GM21423 (cell line): ENCODE results near the gene DTNBP1.
A peak's percentile ranks its signal among the peaks of the same experiment; 100 is the strongest.

ENCODE experiments used
- ATAC-seq: cut with Tn5 transposase; IDR thresholded peaks from one replicate; pipeline ENCODE4 v1.9.1; 2021; ENCODE audit warnings: mild to moderate bottlenecking, moderate library complexity; ENCODE audit not compliant: unreplicated experiment

DTNBP1 gene, protein sequence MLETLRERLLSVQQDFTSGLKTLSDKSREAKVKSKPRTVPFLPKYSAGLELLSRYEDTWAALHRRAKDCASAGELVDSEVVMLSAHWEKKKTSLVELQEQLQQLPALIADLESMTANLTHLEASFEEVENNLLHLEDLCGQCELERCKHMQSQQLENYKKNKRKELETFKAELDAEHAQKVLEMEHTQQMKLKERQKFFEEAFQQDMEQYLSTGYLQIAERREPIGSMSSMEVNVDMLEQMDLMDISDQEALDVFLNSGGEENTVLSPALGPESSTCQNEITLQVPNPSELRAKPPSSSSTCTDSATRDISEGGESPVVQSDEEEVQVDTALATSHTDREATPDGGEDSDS

DNA sequence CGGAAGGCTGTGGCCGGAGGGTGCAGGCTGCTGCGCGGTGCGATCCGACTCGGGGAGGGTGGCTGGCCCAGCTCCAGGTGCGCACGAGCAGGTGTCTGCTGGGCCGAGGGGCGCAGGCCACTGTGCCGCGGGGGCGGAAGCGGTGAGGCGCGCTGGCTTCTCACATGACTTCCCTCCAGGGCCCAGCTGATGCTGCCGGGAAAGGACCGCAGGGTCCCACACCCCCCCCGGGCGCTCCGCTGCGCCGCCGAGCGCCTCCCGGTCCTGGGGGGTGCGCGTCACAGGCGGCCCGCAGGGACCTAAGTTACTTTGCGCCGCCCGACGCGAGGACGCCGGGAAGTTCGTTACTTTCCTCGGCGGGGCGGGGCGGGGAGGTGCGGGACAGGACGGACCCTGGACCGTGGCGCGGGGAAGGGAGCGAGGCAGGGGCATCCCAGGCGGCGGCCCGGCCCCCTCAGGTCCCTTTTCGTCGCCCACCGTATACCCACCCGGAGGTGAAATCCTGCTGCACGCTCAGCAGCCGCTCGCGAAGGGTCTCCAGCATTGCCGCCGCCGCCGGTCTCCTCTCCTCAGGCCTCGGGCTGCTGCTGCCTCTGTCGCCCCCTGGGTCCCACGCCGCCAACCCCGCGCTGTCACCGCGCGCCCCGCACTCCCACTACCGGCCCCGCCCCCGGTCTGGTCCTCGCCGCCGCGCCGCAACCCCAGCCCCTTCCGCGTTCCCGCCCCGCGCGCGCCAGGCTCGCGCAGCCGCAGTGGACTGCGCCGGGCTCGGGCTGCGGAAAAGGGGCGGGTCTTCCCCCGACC, at the start of gene DTNBP1:
DTNBP1 (minus strand) TSS at position 703 of the 804 bp plus-strand sequence; CDS start at position 544, 159 bp downstream.
- ATAC-seq = peak; percentile 72

DNA sequence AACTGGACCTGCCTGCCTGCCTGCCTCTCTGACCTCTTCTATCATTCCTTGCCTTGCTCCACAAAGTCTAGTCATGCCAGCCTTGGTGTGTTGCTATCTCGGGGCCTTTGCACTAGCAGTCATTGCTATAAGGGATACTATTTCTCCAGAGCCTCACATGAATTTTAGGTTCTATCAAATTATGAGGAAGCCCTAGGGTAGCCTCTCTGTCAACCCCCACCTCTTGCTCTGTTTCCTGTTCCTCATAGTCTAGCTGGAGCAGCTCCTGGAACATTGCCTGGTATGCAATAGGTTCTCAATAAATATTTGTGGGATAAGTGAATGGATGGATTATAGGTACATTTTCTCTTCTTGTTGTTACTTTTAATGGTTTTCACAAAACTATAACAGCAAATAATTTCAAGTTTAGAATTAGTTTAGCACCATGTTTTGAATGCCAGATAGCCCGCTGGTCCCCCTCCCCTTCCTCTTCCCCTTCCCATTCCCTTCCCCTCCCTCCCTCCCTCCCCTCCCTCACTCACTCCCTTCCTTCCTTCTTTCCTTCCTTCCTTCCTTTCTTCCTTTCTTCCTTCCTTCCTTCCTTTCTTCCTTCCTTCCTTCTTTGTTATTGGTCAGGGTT, 46.9 kb upstream of the DTNBP1 start:
- ATAC-seq = no peak

DNA sequence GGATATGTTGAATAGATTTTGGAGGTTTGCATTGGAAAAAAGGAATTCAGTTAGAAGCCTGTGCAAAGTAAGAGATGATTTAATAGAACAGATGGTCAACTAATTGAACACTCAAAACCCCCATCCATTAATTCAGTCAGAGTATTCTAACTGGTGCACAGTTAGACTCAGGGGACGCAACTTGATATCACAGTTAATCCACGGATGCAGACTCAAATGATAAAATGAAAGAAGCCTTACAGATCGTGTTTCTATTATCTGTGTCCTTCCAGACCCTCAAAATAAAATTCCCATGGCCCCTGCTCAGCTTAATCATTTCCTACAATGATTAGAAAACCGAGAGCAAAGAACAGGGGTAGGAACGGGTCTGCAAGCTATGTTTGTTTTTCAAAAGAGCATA, 45.4 kb upstream of the DTNBP1 start:
- no peak for ATAC-seq

DNA sequence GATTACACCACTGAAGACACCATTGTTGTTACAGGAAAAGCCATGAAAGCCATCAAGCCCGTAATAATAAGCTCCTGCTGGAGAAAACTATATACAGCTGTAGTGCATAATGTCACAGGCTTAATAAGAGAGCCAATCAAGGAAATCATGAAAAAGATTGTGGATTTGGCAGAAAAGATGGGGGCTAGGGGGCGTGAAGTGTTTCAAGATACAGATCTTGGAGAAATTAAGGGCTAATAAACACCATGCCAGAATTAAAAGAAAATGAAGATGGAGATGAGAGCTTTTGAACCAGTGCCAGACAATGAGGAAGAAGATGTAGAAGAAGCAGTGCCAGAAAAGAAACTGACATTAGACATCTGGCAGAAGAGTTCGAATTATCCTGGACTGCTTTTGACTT, 43.2 kb upstream of the DTNBP1 start:
- no peak for ATAC-seq

DNA sequence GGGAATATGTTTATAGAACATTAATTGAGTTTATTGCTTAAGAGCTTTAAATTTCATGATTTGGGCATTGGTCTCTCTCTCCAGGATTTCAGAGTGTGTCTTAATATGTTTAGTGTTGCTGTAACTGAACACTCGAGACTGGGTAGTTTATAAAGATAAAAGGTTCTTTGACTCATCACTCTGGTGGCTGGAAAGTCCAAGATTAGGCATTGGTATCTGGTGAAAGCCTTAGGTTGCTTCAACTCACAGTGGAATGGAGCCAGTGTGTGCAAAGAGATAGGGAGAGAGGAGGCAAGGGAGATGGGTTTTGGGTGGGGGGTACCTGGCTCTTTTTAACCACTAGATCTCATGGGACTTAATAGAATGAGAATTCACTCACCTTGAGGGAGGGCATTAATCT, 35.6 kb upstream of the DTNBP1 start:
- ATAC-seq = no peak

DNA sequence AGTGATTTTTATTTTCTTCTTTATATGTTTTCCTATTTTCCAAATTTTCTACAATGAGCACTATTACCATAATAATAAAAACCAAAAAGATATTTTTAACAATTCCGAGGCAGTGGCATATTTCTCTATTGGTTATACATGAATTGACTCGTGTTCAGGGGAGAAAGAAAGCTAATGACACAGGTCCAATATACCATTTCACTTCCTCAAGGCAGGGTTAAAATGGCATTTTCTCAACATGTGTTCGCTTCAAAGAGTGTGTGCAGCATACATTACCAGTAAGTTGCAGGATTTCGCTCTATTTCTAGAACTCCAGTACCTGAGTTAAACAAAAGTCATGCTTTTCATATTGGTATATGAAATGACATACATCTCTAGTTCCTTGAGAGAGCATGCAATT, 35.1 kb upstream of the DTNBP1 start:
- no peak for ATAC-seq

DNA sequence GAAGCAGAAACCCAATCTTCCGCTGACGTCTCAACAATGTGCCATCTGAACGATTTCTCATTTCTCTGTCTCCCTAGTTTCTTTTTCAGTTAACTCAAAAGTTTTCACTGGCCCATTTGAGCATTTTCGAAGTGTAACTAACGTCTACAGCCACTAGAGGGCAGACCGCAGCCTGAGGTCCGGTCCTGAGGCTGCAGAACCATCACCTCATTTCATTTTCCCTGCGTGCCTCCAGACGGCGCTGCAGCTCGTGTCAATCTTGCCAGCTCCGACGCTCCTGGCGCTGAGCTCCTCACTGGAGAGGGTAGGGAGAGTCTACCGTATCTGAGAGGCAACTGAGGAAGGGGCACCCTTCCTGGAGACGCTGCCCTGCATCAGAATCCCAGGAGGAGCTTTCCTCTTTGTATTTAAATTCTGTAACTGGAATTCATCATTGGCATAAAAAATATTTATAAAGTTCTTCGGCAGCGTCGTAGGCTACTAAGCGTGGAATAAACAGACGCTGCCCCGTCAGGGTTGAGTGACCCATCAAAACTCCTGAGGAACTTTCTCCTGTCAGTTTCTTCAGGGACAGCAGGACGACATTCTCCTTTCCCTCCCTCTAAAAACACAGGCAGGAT, 28.5 kb upstream of the DTNBP1 start:
- ATAC-seq = no peak

DNA sequence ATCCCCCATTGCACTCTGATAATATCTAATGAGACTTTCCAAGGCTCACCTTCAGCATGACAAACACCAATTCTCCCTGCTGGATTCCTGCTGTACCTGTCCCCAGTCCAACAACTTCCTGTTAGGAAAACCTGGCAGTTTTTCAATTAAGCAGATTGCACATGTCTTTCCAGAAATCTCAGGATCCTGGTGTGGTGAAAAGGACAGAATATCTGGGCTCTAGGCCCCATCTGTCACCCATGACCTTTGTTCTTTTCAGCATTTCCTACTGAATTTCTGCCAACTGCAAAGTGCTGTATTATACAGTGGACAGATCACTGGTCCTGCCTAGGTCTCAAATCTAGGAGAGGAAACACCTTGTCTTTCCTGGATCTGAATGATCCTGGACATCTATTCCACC, 27.7 kb upstream of the DTNBP1 start:
- ATAC-seq = no peak

DNA sequence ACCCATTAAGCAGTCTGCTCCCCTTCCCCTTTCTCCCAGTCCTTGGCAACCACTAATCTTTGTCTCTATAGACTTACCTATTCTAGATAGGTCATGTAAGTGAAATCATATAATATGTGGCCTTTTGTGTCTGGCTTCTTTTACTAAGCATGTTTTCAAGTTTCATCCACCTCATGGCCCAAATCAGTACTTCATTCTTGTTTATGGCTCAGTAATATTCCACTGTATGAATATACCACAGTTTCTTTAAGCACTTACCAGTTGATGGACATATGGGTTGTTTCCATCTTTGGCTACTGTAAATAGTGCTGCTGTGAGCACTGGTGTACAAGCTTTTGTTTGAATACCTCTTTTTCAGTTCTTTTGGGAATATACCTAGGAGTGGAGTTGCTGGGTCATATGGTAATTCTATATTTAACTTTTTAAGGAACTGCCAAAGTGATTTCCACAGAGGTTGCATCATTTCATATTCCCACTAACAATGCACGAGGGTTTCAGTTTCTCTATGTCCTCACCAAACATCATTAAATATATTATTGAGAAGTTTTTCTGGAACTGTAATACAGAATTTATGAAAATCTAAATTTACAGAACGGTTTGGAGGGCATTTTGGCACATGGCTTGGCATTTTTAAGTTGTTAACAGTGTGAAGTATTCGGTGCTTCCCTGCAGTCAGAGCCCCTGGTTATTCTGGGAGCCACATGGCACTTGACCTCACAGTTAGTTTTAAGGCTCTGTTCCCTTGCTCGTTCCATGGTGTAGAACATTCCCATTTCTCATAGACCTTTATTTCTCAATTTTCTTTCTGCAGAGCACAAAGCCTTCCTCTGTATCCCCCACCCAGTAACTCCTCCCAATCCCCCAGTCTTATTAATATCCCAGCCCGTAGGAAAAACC, 27.0 kb upstream of the DTNBP1 start:
- ATAC-seq = no peak

DNA sequence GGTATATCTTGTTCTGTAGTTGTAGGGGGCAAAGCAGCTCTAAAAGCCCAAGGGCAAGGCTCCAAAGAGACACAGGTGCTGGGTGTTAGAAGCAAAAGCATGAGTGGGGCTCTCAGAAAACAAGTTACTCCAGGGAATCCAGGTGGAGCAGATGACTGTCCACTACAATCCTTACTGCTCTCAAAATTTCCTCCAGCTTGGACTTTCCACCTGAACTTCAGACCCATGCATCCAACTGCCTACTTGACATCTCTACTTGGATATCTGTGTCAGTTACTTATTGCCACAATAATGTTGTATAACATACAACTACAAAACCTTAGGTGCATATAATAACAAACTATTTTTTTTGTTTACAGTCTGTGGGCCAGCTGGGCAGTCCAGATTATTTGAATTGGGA, 22.8 kb upstream of the DTNBP1 start:
- ATAC-seq = no peak

DNA sequence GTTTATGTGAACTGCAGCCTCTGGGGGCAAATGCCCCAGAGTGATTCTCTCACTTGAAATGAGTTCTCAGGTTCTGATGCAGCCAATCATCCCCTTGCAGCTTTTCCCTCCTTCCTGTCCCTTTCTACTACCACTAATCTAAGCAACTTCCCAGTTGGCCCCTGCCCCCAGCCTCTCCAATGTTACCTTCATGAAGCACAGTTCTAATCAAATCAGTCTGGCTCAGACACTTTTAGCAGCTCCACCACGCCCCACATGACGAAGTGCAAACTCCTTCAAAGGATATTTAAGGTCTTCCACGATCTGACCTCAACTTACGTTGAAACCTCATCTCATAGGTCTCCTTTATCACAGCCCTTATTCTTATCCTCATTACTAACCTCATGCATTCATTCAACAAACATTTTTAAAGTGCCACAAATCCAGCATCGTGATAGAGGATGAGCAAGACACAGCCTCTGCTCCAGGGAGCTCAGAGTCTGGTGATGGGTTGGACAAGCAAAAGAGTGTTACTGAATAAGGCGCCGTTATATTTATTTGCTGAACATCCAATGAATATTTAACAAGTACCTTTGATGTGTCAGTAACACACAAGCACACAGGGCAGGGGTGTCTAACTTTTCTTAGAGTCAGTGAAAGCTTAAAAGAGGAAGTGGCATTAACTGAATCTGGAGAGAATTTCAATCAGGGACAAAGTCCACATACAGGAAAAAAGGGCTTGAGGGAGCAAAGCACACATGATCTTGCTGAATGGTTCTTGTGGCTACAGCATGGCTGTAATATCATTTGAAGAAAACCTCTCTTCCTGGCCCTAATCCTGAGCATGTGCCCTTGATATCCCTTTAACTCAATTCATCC, 20.4 kb upstream of the DTNBP1 start:
- ATAC-seq = no peak

DNA sequence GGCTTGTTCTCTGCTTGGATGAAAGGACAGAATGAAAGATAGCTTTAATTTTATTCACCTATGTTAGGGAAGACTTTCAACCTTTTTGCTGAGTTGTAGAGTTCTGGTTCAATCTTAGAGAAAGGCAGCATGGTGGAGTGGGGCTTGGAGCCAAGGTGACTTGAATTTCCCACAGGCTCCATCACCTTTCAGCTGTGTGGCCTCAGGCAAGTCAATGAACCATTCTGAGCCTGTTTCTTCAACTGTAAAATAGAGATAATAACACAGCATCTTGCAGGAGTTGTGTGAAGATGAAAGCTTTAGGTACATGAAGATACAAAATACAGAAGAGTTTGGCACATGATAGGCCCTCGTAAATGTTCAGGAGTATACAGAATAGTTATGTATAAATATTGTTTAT, 19.1 kb upstream of the DTNBP1 start:
- no peak for ATAC-seq

DNA sequence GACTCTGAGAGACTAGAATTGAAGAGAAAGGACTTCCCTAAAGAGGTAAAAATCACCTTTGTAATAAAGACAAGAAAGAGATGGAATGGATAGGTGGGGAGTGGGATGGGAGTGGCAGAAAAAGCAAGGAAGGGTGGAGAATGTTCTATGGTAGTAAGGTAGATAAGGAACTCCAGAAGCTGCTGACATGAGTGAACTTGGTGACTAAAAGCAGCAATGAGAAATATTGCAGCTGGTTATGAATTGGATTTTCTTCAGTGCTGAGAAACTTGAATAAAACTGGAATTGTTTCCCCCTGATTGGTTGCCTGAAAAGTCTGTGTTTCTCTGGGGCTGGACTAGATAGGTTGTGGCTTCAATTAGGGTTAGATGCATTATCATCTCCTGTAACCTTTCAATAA, 15.7 kb upstream of the DTNBP1 start:
- no peak for ATAC-seq

DNA sequence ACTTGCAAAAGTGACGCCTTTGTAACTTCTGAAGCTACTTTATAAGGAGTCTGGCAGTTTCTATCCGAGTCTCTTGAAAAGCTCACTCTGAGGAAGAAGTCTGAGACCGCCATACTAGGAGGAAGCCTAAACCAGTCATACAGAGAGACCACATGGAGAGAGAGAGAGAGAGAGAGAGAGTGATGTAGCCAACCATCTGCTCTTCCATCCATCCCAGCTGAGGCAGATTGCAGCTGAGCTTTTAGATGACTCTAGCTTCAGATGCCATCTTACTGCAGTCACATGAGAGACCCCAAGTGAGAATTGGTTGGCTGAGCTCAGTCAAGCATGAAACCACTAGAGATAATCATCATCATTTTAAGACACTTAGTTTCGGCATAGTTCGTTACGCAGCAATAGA, 15.0 kb upstream of the DTNBP1 start:
- no peak for ATAC-seq

DNA sequence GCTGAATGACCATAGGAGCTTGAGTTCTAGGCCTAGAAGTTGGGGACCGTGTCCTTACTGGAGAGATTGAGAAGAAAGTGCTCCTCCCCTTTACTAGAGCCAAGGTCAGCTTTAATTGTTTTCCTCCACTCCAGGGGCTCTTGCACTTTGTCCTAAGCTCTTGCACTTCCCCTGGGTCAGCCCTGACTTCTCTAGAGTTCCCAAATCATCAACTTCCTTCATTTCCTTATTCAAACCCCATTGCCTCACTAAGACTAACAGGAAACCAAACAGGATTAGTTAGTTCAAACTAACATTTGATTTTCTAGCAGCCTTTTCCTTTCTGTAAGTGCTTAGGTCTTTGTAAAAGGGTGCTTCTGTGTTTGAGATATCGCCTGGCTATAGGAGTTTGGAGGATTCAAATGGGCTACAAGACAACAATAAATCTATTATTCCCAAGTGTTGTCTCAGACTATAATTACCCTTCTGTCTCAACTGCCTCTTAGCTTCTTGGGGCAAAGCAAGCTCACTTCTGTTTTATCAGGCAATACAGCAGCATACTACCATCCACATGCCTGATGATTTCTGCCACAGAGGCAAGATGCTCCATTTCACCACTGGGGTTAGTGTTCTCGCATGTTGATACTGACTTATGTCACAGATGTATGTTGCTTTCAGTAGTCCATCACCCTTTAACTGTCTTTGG, 12.8 kb upstream of the DTNBP1 start:
- no peak for ATAC-seq

DNA sequence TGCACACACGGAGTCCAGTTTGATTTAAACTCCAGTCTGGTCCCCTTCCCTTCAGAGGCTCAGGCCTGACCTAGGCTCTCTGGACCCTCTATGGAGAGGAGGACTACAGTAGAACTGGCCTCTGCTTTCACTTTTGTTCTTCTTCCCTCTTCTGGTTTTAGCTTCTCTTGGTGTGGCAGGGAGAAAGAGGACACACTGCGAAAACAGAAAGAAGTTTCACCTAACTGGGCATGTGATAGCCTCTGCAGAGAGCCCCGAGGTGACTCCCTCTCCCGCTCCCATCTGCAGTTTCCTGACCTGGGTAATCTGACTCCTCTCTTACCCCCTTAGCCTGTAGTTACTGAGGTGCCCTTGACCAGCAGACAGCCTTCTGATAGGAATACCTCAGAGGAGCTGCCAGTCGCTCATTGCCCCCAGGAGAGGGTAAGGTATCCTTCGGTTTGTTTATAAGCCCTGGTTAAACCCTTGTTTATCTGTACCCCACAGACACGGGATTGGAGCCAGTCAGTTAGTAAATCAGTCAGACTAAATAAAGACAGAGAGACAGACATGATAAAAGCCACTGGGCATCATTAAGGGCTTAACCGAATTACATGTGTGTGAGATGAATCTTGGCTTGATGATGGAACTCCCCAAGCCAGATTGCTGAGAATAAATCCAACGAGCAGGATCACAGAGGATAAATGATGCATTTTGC, 12.0 kb upstream of the DTNBP1 start:
- ATAC-seq = no peak

DNA sequence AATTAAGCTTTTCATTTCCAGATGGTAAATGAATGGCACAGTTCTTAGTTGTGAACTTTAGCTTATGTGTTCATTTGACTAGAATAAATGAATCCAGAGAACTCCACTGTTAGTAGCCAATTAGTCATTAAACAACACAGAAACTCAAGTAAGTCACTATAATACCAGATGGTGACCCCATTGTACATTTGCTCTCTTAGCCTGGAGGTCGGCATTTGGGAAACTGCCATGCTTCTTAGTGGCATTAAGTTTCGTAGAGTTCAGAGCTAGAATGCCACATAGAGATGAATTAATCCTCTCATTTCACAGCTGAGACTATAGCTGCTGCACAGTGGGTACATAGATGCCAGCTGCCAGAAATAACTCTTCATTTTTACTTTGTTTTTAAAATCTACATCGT, 10.8 kb upstream of the DTNBP1 start:
- ATAC-seq = no peak

DNA sequence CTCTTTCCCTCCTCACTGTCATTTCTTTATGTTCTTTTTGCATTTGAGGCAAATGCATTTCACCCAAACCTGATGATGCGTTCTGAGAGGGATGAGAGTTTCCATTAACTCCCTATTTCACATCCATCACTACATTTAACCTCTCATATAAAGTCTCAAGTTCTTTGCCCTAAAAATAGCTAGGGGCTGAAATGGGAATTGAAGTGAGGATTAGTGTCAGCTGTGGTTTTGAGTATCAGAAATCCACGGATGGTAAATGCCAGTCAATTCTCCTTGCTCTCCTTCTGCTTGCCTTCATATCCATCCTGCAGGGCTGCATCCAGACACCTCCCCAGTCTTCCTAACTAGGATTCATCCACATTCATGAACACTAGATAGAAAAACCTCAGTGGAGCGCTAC, 10.0 kb upstream of the DTNBP1 start:
- no peak for ATAC-seq
